Prostate gland (tissue), 2 donors: ENCODE results near the gene GDF15.

ENCODE experiments used
- CTCF ChIP-seq, 4 experiments: fragments of 200-600 bp in 2 of 4; fragments of 450-650 bp in 2 of 4; sonication (generic) in 2 of 4; IDR thresholded peaks; 1 replicate in 3 of 4; 2 replicates in 1 of 4; pipeline ENCODE4 v1.5.1; 2016 to 2019; ENCODE audit warnings: antibody characterized with exemption in 4 of 4, mild to moderate bottlenecking in 2 of 4, moderate library complexity in 2 of 4
- POLR2A ChIP-seq: fragments of 450-650 bp; IDR thresholded peaks from one replicate; pipeline ENCODE4 v1.6.1; 2016; ENCODE audit warnings: antibody characterized with exemption, mild to moderate bottlenecking

DNA sequence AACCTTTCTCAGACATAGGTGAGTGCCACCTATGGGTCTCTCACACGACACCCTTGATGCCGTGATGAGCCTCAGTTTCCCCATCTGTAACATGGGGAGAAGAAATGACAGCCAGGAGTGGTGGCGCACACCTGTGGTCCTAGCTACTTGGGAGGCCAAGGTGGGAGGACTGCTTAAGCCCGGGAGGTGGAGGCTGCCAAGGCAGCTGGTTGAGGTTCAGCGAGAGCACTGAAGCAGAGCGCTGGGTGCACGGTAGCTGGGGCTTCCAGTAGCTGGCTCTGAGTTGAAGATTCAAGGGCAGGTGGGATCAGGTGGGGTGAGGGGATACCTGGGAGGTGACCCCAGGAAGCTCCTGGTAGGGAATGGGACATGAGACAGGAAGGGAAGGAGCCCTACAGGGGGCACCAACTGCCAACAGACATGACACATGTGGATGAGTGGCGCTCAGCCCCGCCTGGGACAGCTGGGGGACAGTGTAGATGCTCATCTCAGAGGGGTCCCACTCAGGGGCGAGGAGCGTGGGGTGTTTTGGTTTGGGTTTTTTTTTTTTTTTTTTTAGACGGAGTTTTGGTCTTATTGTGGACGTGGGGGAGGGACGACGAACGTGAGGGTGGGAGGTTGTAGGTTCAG lies 26.8 kb downstream of the GDF15 start:
- TF ChIP-seq POLR2A = no peak
- TF ChIP-seq CTCF (IDR thresholded peaks at IDR 0.05) = no peak
